Measurements from ENCODE around the gene TLL2.

The TLL2 gene

GRCh38 chr10:96395931-96396877, 117.5 kb downstream of the TLL2 start:
- DNase-seq (ENCODE audit: low read depth in 3 of 3) = peak; percentile 13 to 27 (median 26)

- no peak for DNase-seq (ENCODE audit: low read depth in 3 of 3)
These were observed 123.3 kb downstream of the TLL2 start for GRCh38 chr10:96390460-96390864.

- no peak for DNase-seq (ENCODE audit: low read depth in 3 of 3)
These were observed 123.9 kb downstream of the TLL2 start for GRCh38 chr10:96389785-96390184.

- no peak for DNase-seq (ENCODE audit: low read depth in 3 of 3)
These were observed 126.1 kb downstream of the TLL2 start for GRCh38 chr10:96387601-96388000.

GRCh38 chr10:96387161-96387560, 126.6 kb downstream of the TLL2 start:
- DNase-seq (ENCODE audit: low read depth in 3 of 3) = no peak

- DNase-seq (ENCODE audit: low read depth in 3 of 3) = no peak
These were observed 129.2 kb downstream of the TLL2 start for GRCh38 chr10:96384506-96384905.

GRCh38 chr10:96380821-96381220, 132.9 kb downstream of the TLL2 start:
- no peak for DNase-seq (ENCODE audit: low read depth in 3 of 3)

- DNase-seq (ENCODE audit: low read depth in 3 of 3) = no peak
These were observed 134.0 kb downstream of the TLL2 start for GRCh38 chr10:96379758-96380157.

- no peak for DNase-seq (ENCODE audit: low read depth in 3 of 3)
These were observed 135.0 kb downstream of the TLL2 start for GRCh38 chr10:96378741-96379140.

GRCh38 chr10:96377816-96378294, 135.9 kb downstream of the TLL2 start:
- no peak for DNase-seq (ENCODE audit: low read depth in 3 of 3)

- DNase-seq (ENCODE audit: low read depth in 3 of 3) = no peak
These were observed 137.2 kb downstream of the TLL2 start for GRCh38 chr10:96376483-96376882.

- peak; percentile 31 to 54 (median 46) for DNase-seq (ENCODE audit: low read depth in 3 of 3)
These were observed 138.5 kb downstream of the TLL2 start for GRCh38 chr10:96374985-96375830.

GRCh38 chr10:96374639-96374984, 139.1 kb downstream of the TLL2 start:
- no peak for DNase-seq (ENCODE audit: low read depth in 3 of 3)

GRCh38 chr10:96374004-96374403, 139.7 kb downstream of the TLL2 start:
- no peak for DNase-seq (ENCODE audit: low read depth in 3 of 3)

GRCh38 chr10:96371356-96371755, 142.4 kb downstream of the TLL2 start:
- no peak for DNase-seq (ENCODE audit: low read depth in 3 of 3)

GRCh38 chr10:96370584-96371157, 143.1 kb downstream of the TLL2 start:
- DNase-seq (ENCODE audit: low read depth in 3 of 3) = peak in 2 of 3 experiments; percentile 21 to 26

- no peak for DNase-seq (ENCODE audit: low read depth in 3 of 3)
These were observed 143.7 kb downstream of the TLL2 start for GRCh38 chr10:96369890-96370583.

- no peak for DNase-seq (ENCODE audit: low read depth in 3 of 3)
These were observed 144.8 kb downstream of the TLL2 start for GRCh38 chr10:96368971-96369370.

GRCh38 chr10:96367470-96367869, 146.3 kb downstream of the TLL2 start:
- DNase-seq (ENCODE audit: low read depth in 3 of 3) = no peak

- DNase-seq (ENCODE audit: low read depth in 3 of 3) = no peak
These were observed 147.2 kb downstream of the TLL2 start for GRCh38 chr10:96366508-96366907.

- no peak for DNase-seq (ENCODE audit: low read depth in 3 of 3)
These were observed 148.2 kb downstream of the TLL2 start for GRCh38 chr10:96365571-96365970.

GRCh38 chr10:96360766-96361165, 153.0 kb downstream of the TLL2 start:
- DNase-seq (ENCODE audit: low read depth in 3 of 3) = no peak
